AG09309 (cell line): ENCODE data around the gene RGP1.

Experiments used
- DNase-seq: peaks from one replicate; pipeline ENCODE4 v3.0.0-alpha.2; 2010; ENCODE audit warnings: low read depth
- H3K4me3 ChIP-seq: 2 replicates; pipeline ENCODE4 v1.5.1; 2011; ENCODE audit warnings: mild to moderate bottlenecking, low read depth, low read length, moderate library complexity; ENCODE audit not compliant: control insufficient read depth
- CTCF ChIP-seq: IDR thresholded peaks from 2 replicates; pipeline ENCODE4 v1.5.1; 2011; ENCODE audit warnings: mild to moderate bottlenecking, low read depth, low read length, inconsistent platforms; ENCODE audit not compliant: insufficient read depth, control insufficient read depth; ENCODE audit errors: missing control alignments

RGP1 gene

GRCh38 chr9:35719546-35719945, 29.5 kb upstream of the RGP1 start:
- no peak for DNase-seq
- TF ChIP-seq CTCF, result no peak
- H3K4me3 ChIP-seq, result no peak overlapping the region

GRCh38 chr9:35723426-35723825, 25.7 kb upstream of the RGP1 start:
- no peak overlapping the region for H3K4me3 ChIP-seq
- no peak for DNase-seq
- TF ChIP-seq CTCF, result no peak

- DNase-seq, result no peak
- H3K4me3 ChIP-seq, result no peak overlapping the region
Observed at GRCh38 chr9:35723908-35724307, 25.2 kb upstream of the RGP1 start.

GRCh38 chr9:35725362-35725761, 23.7 kb upstream of the RGP1 start:
- no peak for TF ChIP-seq CTCF
- no peak overlapping the region for H3K4me3 ChIP-seq
- no peak for DNase-seq

More at GRCh38 chr9:35723908-35724307, 25.2 kb upstream of the RGP1 start:
- TF ChIP-seq CTCF, result no peak

DNA sequence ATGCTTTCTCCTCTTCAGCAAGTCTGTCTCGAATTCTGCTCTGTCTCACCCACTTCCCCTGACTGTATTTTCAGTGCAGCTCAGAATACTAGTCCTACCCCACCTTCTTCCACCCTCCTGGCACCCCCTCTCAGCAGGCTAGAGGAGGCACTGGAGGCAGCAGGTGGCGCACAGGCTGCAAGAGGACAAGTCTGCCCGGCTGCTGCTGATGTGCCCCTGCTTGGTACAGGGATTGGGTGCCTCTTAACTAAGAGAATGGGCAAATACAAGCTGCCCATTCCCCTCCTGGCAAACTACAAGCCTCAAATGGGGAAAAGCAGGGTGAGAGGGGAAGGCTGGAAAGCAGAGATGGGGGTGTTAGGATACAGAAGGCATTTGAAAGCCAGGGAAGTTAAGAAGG, 22.2 kb upstream of the RGP1 start:
- peak; percentile 37 for TF ChIP-seq CTCF
- DNase-seq, result peak; percentile 29
- H3K4me3 ChIP-seq, result peak overlapping the region; percentile 4

DNA sequence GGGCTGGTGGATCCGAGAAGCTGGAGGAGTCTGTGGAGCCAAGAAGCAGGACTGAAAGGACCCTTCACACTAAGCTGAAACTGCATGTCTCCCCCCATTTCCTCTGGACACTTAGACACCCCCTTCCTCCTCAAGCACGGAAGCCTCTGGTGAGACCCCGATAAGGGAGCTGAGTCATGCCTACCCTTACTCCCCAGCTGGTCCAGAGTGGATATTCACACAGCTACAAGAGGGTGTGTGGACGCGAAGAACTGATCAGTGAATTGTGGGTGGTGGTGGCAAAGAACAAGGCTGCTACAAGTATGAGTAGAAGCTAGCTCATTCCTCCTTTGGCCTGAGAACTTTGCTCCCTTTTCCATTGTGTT, 21.4 kb upstream of the RGP1 start:
- peak overlapping the region; percentile 45 for H3K4me3 ChIP-seq
- no peak for DNase-seq
- no peak for TF ChIP-seq CTCF
